Glomerular visceral epithelial cell (primary cell): ENCODE results near the gene DCAKD.

ENCODE experiments used
- DNase-seq: peaks from one replicate; pipeline ENCODE4 v3.0.0-alpha.2; 2016; ENCODE audit errors: extremely low spot score

The DCAKD gene

GRCh38 chr17:45031231-45032173, 19.9 kb downstream of the DCAKD start:
- no peak for DNase-seq

- no peak for DNase-seq
These were observed 20.7 kb downstream of the DCAKD start for GRCh38 chr17:45030733-45031132.

GRCh38 chr17:45029758-45030423, 21.5 kb downstream of the DCAKD start:
- DNase-seq = no peak

GRCh38 chr17:45029096-45029495, 22.3 kb downstream of the DCAKD start:
- no peak for DNase-seq

- DNase-seq = no peak
These were observed 28.6 kb downstream of the DCAKD start for GRCh38 chr17:45022655-45023339.

- DNase-seq = no peak
These were observed 29.2 kb downstream of the DCAKD start for GRCh38 chr17:45022288-45022648.

- peak; percentile 71 for DNase-seq
These were observed 29.7 kb downstream of the DCAKD start for GRCh38 chr17:45021607-45022287.

GRCh38 chr17:45020354-45021138, 30.9 kb downstream of the DCAKD start:
- no peak for DNase-seq

GRCh38 chr17:45018848-45019711, 32.4 kb downstream of the DCAKD start:
- DNase-seq = peak; percentile 56

GRCh38 chr17:45018514-45018847, 33.0 kb downstream of the DCAKD start:
- no peak for DNase-seq

GRCh38 chr17:45016823-45017222, 34.6 kb downstream of the DCAKD start:
- no peak for DNase-seq

- DNase-seq = no peak
These were observed 35.2 kb downstream of the DCAKD start for GRCh38 chr17:45016237-45016636.

GRCh38 chr17:45013021-45013997, 38.1 kb downstream of the DCAKD start:
- no peak for DNase-seq

- DNase-seq = no peak
These were observed 39.7 kb downstream of the DCAKD start for GRCh38 chr17:45011767-45012166.

- DNase-seq = no peak
These were observed 41.6 kb downstream of the DCAKD start for GRCh38 chr17:45009676-45010467.

- DNase-seq = no peak
These were observed 43.2 kb downstream of the DCAKD start for GRCh38 chr17:45008216-45008615.

GRCh38 chr17:45006927-45007461, 44.4 kb downstream of the DCAKD start:
- DNase-seq = no peak

- no peak for DNase-seq
These were observed 45.7 kb downstream of the DCAKD start for GRCh38 chr17:45005700-45006099.
